H54 (cell line): ENCODE measurements around the gene EIF3C.
"Not testable (repeated sequence)": the region's sequence is repeated elsewhere in the genome, so short reads cannot be mapped to it uniquely, and the experiment has no call there.

ENCODE experiments used
- DNase-seq: peaks from one replicate; pipeline ENCODE4 v3.0.0; 2011; ENCODE audit warnings: low spot score, mixed read lengths; ENCODE audit not compliant: insufficient read length
- FAIRE-seq: peaks from 3 replicates; lab custom pipeline; 2011; peaks lifted over from hg19 to GRCh38; lab: Jason Lieb, UNC

EIF3C gene

DNA sequence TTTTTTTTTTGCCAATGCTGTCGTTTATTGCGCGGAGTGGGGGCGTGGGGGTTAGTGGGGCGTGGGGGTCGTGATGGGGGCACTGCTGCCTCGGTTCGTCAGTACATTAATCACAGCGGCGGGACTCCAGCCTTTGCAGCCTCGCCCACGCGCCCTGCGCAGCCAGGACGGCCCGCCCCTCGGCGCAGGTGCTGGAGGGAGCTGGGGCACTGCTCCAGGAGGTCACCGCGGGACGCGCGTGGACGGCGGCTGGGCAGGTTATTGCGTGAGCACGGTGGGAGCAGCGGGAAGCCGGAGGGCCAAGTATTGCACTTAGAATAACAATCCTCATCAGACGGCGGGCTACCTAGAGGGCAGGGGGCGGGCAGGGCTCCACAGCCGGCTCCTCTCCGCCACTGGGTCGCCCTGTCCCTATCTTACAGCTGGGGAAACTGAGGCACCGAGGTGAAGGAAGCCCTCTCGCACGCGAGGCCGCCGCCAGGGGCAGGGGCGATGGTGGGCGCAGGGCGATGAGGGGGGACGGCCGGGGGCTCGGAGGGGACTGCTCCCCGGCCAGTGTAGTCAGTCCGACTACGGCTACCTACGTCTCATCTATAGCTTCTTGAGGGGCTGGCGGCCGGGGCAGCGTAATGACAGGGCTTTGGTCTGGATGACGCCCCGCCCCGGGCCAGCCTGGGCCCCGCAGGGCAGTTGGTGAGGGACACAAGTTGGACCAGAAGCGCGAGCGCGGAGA, 35.5 kb downstream of the EIF3C start:
- FAIRE-seq, DNase-seq: not testable (repeated sequence)

DNA sequence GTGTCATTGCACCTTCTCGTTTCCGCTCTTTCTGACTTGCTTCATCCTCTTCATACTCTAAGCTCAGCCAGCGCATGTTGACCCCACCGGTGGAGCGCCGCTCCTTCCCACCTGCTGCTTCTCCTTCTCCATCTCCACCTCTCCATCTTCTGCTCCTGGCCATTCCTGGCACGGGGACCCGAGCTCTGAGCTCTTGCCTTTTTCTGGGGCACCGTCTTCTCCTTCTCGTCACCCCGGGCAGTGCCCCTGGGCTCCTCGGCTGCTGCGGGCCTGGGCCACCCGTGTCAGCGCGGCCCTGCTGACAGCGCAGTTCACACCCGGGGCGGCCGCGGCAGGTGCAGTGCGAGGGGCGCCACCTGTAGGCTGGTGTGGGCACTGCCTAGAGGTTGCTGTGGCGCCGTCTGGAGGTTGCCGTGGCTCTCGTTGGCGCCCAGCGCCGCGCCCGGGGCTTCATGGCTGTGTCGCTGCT, 38.8 kb downstream of the EIF3C start:
- DNase-seq, FAIRE-seq: not testable (repeated sequence)

- FAIRE-seq, DNase-seq: not testable (repeated sequence)
Measured at GRCh38 chr16:28750469-28751067, 39.3 kb downstream of the EIF3C start.

- not testable (repeated sequence) for FAIRE-seq, DNase-seq
Measured at GRCh38 chr16:28751487-28751886, 40.2 kb downstream of the EIF3C start, which contains the start of gene NPIPB9. NPIPB9 (plus strand) TSS chr16:28751787.

DNA sequence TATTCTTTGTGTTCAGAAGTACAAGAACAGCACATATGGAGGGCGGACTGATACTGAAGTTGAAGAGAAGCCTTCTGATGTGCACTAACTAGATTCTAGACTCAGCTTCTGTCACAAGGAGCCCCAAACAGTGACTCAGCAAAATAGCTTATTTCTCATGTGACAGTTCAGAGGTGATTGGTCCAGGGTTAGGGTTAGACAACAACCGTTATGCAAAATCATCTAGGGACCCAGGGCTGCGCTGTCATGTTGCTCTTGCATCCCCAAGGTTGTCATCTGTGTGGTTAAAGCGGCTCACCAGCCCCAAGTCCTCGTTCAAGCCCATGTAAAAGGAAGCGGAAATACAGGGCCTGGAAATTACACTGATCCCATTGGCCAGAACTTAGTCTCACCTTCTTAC, 70.4 kb downstream of the EIF3C start:
- not testable (repeated sequence) for DNase-seq, FAIRE-seq

DNA sequence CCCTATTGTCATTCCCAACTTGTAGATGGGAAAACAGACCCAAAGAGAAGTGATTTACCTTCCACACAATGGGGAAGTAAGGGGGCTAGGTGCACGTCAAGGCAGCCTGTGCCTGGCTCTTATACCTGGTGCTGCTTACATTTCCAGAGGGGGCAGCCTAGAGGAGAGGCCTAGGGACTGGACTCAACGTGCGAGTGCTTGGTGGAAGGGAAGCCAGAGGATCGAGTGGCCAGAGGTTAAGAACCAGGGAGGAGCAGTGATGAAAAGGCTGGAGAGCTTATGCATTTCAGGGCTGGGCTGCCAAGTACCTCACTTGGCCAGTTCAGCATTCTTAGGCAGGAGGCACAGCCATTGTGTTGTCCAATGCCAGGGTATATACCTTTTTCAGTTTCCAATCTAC, 71.1 kb downstream of the EIF3C start:
- FAIRE-seq, DNase-seq: not testable (repeated sequence)
